GM20431 (cell line): ENCODE measurements around the gene PLAAT4.
"Not testable (repeated sequence)": the region's sequence is repeated elsewhere in the genome, so short reads cannot be mapped to it uniquely, and the experiment has no call there.

Experiments
- in situ Hi-C: fragments of 300-500 bp; cut with MseI, MboI; formaldehyde crosslinking; loops from one replicate; pipeline ENCODE4 v1.15.0; 2020; ENCODE audit warnings: low sequenced_read_pairs; ENCODE audit not compliant: unreplicated experiment

Gene PLAAT4

GRCh38 chr11:63510360-63511047 is 26.1 kb upstream of the PLAAT4 start:
- in situ Hi-C loops = no loop called here

GRCh38 chr11:63511048-63511748 is 25.4 kb upstream of the PLAAT4 start:
- in situ Hi-C loops = no loop called here

- in situ Hi-C loops = no loop called here
Observed at GRCh38 chr11:63512816-63513215, 23.8 kb upstream of the PLAAT4 start.

GRCh38 chr11:63516109-63516508 is 20.5 kb upstream of the PLAAT4 start:
- in situ Hi-C loops = no loop called here

GRCh38 chr11:63517156-63517555 is 19.5 kb upstream of the PLAAT4 start:
- in situ Hi-C loops = no loop called here

- in situ Hi-C loops = no loop called here
Observed at GRCh38 chr11:63518548-63518947, 18.1 kb upstream of the PLAAT4 start.

GRCh38 chr11:63520606-63521170 is 15.9 kb upstream of the PLAAT4 start:
- in situ Hi-C loops = no loop called here

GRCh38 chr11:63521896-63522295 is 14.7 kb upstream of the PLAAT4 start:
- in situ Hi-C loops = no loop called here

GRCh38 chr11:63523151-63523550 is 13.5 kb upstream of the PLAAT4 start:
- in situ Hi-C loops = no loop called here

- in situ Hi-C loops = no loop called here
Observed at GRCh38 chr11:63527667-63528066, 8.9 kb upstream of the PLAAT4 start.

- in situ Hi-C loops = not testable (repeated sequence)
Observed at GRCh38 chr11:63528156-63528555, 8.5 kb upstream of the PLAAT4 start.

- in situ Hi-C loops = not testable (repeated sequence)
Observed at GRCh38 chr11:63528729-63529278, 7.8 kb upstream of the PLAAT4 start.

- in situ Hi-C loops = not testable (repeated sequence)
Observed at GRCh38 chr11:63529373-63529772, 7.2 kb upstream of the PLAAT4 start.

GRCh38 chr11:63530021-63530420 is 6.6 kb upstream of the PLAAT4 start:
- in situ Hi-C loops = no loop called here

GRCh38 chr11:63531074-63531792 is 5.4 kb upstream of the PLAAT4 start:
- in situ Hi-C loops = not testable (repeated sequence)

GRCh38 chr11:63532117-63532516 is 4.5 kb upstream of the PLAAT4 start:
- in situ Hi-C loops = no loop called here

GRCh38 chr11:63532799-63533475 is 3.7 kb upstream of the PLAAT4 start:
- in situ Hi-C loops = no loop called here

GRCh38 chr11:63534076-63534475 is 2.5 kb upstream of the PLAAT4 start:
- in situ Hi-C loops = no loop called here

GRCh38 chr11:63534895-63535461 is 1.6 kb upstream of the PLAAT4 start:
- in situ Hi-C loops = no loop called here

- in situ Hi-C loops = no loop called here
Observed at GRCh38 chr11:63535734-63536133, 874 bp upstream of the PLAAT4 start.
